Muscle layer of colon (tissue), 2 donors: ENCODE data around the gene CCT8.

Experiments
- H3K27ac ChIP-seq: one replicate; pipeline ENCODE4 v1.7.0; 2013; ENCODE audit warnings: low read depth, mild to moderate bottlenecking, low read length, moderate library complexity
- H3K27me3 ChIP-seq, 2 donors: one replicate each; pipeline ENCODE4 v1.7.0; 2013; ENCODE audit warnings: low read length in 2 of 2, mild to moderate bottlenecking in 2 of 2; ENCODE audit not compliant: insufficient read depth in 2 of 2, control insufficient read depth in 1 of 2
- H3K36me3 ChIP-seq: one replicate; pipeline ENCODE4 v1.7.0; 2013; ENCODE audit warnings: mild to moderate bottlenecking, low read length; ENCODE audit not compliant: insufficient read depth
- H3K4me1 ChIP-seq: one replicate; pipeline ENCODE4 v1.7.0; 2013; ENCODE audit warnings: mild to moderate bottlenecking, low read length; ENCODE audit not compliant: insufficient read depth
- H3K4me3 ChIP-seq, 2 donors: one replicate each; pipeline ENCODE4 v1.7.0; 2013; ENCODE audit warnings: low read length in 2 of 2, low read depth in 1 of 2, mild to moderate bottlenecking in 1 of 2, moderate library complexity in 1 of 2
- H3K9ac ChIP-seq: one replicate; pipeline ENCODE4 v1.7.0; 2013; ENCODE audit warnings: low read length
- H3K9me3 ChIP-seq: one replicate; pipeline ENCODE4 v1.7.0; 2013; ENCODE audit warnings: mild to moderate bottlenecking, low read length
- donor health status: abdominal sarcoma.
- donor health status: Adenocarcinoma of cecum.

Gene CCT8, protein sequence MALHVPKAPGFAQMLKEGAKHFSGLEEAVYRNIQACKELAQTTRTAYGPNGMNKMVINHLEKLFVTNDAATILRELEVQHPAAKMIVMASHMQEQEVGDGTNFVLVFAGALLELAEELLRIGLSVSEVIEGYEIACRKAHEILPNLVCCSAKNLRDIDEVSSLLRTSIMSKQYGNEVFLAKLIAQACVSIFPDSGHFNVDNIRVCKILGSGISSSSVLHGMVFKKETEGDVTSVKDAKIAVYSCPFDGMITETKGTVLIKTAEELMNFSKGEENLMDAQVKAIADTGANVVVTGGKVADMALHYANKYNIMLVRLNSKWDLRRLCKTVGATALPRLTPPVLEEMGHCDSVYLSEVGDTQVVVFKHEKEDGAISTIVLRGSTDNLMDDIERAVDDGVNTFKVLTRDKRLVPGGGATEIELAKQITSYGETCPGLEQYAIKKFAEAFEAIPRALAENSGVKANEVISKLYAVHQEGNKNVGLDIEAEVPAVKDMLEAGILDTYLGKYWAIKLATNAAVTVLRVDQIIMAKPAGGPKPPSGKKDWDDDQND

GRCh38 chr21:29073222-29074006 is at the start of gene CCT8:
Gene CCT8 (minus strand): TSS chr21:29073648. CDS start chr21:29073590, 58 bp downstream.
- Histone ChIP-seq H3K27me3 (no peaks in the 10 kb centered on the region), H3K4me1 (peaks cover 36% of the 10 kb centered on the region), H3K36me3 (no peaks in the 10 kb centered on the region), H3K9me3 (no peaks in the 10 kb centered on the region), H3K4me3 (peak within 1 kb of the TSS; percentile 62 to 93), H3K9ac (peak within 1 kb of the TSS; percentile 88), H3K27ac (peak within 1 kb of the TSS; percentile 91)

- Histone ChIP-seq H3K4me1 (no peaks in the 10 kb centered on the region), H3K4me3 (no peak overlapping the region), H3K27me3 (no peaks in the 10 kb centered on the region), H3K36me3 (no peaks in the 10 kb centered on the region), H3K27ac (no peak overlapping the region), H3K9me3 (no peaks in the 10 kb centered on the region), H3K9ac (no peak overlapping the region)
Measured at GRCh38 chr21:29121759-29122158, 48.3 kb upstream of the CCT8 start.

DNA sequence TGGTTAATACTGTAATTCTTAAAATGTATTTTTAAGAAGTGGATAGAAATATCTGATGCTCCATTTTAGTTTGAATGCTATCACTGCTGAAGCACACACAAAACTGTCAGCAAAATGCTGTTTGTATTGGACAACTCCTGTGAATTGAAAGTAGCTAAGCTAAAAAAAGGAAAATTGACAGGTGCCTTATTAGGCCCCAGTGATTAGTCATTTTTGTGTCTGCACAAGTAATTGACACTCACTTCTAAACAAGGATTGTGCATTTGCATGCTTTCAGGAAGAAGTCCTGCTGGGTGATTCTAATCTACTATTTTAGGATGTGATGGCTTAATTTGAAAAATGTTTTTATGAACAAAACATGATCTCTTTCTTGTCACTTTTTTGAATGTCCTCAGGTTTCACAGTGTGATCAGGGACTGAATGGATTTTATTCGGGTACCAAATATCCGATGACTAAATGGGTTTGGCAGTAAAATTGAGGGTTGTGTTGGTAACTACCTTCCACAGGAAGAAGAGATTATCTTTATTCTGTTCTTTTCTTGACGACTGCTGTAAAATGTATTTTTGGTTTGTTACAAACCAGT is 44.0 kb upstream of the CCT8 start:
- Histone ChIP-seq H3K9me3 (no peaks in the 10 kb centered on the region), H3K27me3 (no peaks in the 10 kb centered on the region), H3K27ac (no peak overlapping the region), H3K4me1 (no peaks in the 10 kb centered on the region), H3K9ac (no peak overlapping the region), H3K36me3 (no peaks in the 10 kb centered on the region), H3K4me3 (no peak overlapping the region)

- no peak overlapping the region for H3K4me3 ChIP-seq
- no peak overlapping the region for H3K27ac ChIP-seq
- H3K9me3 ChIP-seq = no peaks in the 10 kb centered on the region
Measured at GRCh38 chr21:29115899-29116298, 42.5 kb upstream of the CCT8 start.

DNA sequence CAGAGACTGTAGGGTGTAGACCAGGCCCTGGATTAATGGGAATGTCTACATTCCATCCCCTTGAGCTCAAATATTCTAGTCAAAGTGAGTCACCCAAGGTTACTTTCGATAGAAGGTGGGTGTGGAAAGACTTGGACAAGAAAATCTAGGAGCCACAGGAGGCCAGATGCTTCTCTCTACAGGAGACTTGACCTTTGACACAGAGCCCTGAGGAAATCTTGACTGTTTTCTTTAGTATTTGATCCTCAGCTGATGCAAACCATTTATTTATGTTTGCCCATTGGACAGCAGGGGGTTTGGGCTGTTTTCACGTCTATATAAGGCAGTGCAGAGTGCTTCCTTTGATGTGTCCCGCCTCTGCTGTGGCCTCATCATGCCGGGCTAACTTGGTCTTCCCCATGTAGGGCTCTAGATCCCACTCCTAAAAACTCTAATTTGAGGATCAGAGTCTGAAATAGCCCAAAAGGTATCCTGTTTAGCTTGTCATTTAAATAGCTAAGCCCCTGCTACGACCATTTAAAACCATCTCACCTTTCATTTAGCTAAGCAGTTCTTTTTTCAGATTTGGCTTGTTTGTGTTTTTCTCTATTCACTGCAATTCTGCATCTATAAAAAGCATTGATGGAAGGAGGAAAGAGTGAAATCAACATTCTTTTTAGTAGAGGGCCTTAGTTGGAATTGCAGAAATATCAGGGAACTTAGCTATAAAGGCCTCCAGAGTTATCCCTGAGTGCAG is 41.5 kb upstream of the CCT8 start:
- H3K4me3 ChIP-seq = no peak overlapping the region
- no peaks in the 10 kb centered on the region for H3K4me1 ChIP-seq
- no peak overlapping the region for H3K9ac ChIP-seq
- H3K36me3 ChIP-seq = no peaks in the 10 kb centered on the region
- H3K27me3 ChIP-seq = no peaks in the 10 kb centered on the region
- no peaks in the 10 kb centered on the region for H3K9me3 ChIP-seq
- H3K27ac ChIP-seq = no peak overlapping the region

More at GRCh38 chr21:29115899-29116298, 42.5 kb upstream of the CCT8 start:
- no peaks in the 10 kb centered on the region for H3K27me3 ChIP-seq
- H3K36me3 ChIP-seq = no peaks in the 10 kb centered on the region
- no peak overlapping the region for H3K9ac ChIP-seq
- H3K4me1 ChIP-seq = no peaks in the 10 kb centered on the region

GRCh38 chr21:29105218-29105617 is 31.8 kb upstream of the CCT8 start:
- Histone ChIP-seq H3K4me1 (peaks cover 5% of the 10 kb centered on the region), H3K27me3 (no peaks in the 10 kb centered on the region), H3K4me3 (no peak overlapping the region), H3K27ac (no peak overlapping the region), H3K9me3 (no peaks in the 10 kb centered on the region), H3K36me3 (no peaks in the 10 kb centered on the region), H3K9ac (no peak overlapping the region)

DNA sequence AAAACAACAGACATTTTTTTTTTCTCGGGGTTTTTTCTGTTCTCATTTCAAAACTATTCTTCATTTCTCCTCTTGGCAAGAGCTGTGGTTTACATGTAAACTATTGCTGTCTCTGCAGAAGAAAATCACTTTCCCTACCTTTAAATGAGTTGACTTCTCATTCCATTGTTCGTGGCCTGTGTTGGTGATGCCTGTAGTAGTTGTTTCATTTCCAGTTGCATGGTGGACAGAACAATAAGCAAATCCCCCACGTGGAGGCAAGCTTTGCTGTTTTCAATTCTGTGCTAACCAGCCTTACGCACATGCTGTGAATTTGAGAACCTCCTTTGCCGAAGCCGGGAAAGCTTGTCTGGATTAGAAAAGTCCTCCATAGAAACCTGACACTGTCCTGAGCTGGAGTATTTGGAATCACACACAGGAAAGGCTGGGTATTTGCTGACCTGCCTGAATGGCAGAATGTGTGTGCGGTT is 30.8 kb upstream of the CCT8 start:
- H3K27ac ChIP-seq = no peak overlapping the region
- H3K9ac ChIP-seq = no peak overlapping the region

DNA sequence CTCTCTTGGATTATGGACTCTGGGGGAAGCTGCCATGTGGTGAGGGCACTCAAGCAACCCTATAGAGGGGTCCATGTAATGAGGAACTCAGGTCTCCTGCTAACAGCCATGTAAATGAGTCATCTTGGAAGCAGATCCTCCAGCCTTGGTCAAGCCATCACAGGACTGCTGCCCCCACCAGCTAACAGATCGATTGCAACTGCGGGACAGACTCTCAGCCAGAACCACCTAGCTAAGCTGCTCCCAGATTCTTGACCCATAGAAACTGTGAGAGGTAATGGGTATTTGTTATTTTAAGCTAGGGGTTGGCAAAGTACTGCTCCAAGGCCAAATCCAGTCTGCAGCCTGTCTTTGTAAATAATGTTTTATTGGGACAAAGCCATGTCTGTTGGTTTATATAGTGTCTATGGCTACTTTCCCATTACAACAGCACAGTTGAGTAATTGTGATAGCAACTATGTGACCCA is 29.4 kb upstream of the CCT8 start:
- no peaks in the 10 kb centered on the region for H3K36me3 ChIP-seq
- H3K4me3 ChIP-seq = no peak overlapping the region
- no peaks in the 10 kb centered on the region for H3K9me3 ChIP-seq
- H3K27me3 ChIP-seq = no peaks in the 10 kb centered on the region
- H3K4me1 ChIP-seq = no peaks in the 10 kb centered on the region
- H3K27ac ChIP-seq = no peak overlapping the region
- H3K9ac ChIP-seq = no peak overlapping the region

More for the DNA sequence above, 30.8 kb upstream of the CCT8 start:
- H3K36me3 ChIP-seq = no peaks in the 10 kb centered on the region
- no peaks in the 10 kb centered on the region for H3K9me3 ChIP-seq
- H3K27me3 ChIP-seq = no peaks in the 10 kb centered on the region
- H3K4me3 ChIP-seq = no peak overlapping the region
- peaks cover 2% of the 10 kb centered on the region for H3K4me1 ChIP-seq

DNA sequence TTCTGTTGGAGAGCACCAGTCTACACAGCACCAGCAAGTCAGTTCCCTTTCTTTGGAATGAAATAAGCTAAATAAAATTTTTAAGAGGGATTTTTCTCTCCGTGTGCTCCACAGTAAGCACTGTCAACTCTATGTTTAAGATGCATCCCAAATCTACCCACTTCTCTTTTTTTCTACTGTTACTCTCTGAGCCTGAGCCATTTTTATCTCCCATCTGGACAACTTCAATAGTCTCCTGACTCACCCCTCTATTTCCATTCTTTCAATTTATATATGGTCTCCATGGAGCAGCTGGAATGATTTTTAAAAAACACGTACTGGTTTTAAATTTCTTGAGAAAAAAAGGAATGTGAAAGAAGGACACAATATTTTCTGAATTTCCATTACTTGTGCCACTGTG is 24.7 kb upstream of the CCT8 start:
- Histone ChIP-seq H3K36me3 (peaks cover 6% of the 10 kb centered on the region), H3K9me3 (no peaks in the 10 kb centered on the region), H3K4me1 (no peaks in the 10 kb centered on the region), H3K27ac (no peak overlapping the region), H3K27me3 (no peaks in the 10 kb centered on the region), H3K4me3 (no peak overlapping the region), H3K9ac (no peak overlapping the region)

GRCh38 chr21:29096218-29097015 is 23.0 kb upstream of the CCT8 start:
- H3K9ac ChIP-seq = no peak overlapping the region
- H3K9me3 ChIP-seq = no peaks in the 10 kb centered on the region

More at GRCh38 chr21:29096218-29097015, 23.0 kb upstream of the CCT8 start:
- Histone ChIP-seq H3K4me1 (no peaks in the 10 kb centered on the region), H3K27me3 (no peaks in the 10 kb centered on the region), H3K4me3 (no peak overlapping the region), H3K27ac (no peak overlapping the region), H3K36me3 (peaks cover 6% of the 10 kb centered on the region)
